Fibroblast of skin of right quadriceps (primary cell): ENCODE data around the gene OR10G8.
A peak's percentile ranks its signal among the peaks of the same experiment; 100 is the strongest.
"Not testable (repeated sequence)": the region's sequence is repeated elsewhere in the genome, so short reads cannot be mapped to it uniquely, and the experiment has no call there.

Experiments
- DNase-seq: peaks from one replicate; pipeline ENCODE4 v3.0.0-alpha.2; 2013

OR10G8 gene, protein sequence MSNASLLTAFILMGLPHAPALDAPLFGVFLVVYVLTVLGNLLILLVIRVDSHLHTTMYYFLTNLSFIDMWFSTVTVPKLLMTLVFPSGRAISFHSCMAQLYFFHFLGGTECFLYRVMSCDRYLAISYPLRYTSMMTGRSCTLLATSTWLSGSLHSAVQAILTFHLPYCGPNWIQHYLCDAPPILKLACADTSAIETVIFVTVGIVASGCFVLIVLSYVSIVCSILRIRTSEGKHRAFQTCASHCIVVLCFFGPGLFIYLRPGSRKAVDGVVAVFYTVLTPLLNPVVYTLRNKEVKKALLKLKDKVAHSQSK

GRCh38 chr11:124026498-124026897, at the start of gene OR10G8:
Gene OR10G8, plus strand, starts transcription at chr11:124026798. Its CDS starts 2,825 bp downstream, at chr11:124029623.
- no peak for DNase-seq

- DNase-seq: no peak
Measured at GRCh38 chr11:123977731-123978347, 48.8 kb upstream of the OR10G8 start, which contains the start of gene OR10S1. Gene OR10S1, minus strand, starts transcription at chr11:123977781. Its CDS starts 117 bp downstream, at chr11:123977664.

GRCh38 chr11:123979311-123979710, 47.3 kb upstream of the OR10G8 start:
- no peak for DNase-seq

GRCh38 chr11:123995119-123995518, 31.5 kb upstream of the OR10G8 start, which contains the start of gene OR10G6:
Gene OR10G6, minus strand, starts transcription at chr11:123995161. Its CDS starts 0 bp downstream, at chr11:123995161.
- DNase-seq: no peak

- no peak for DNase-seq
Measured at GRCh38 chr11:124012697-124013096, 13.9 kb upstream of the OR10G8 start, which contains the start of gene OR10G4. Gene OR10G4, plus strand, starts transcription at chr11:124012997. Its CDS starts 2,578 bp downstream, at chr11:124015575.

GRCh38 chr11:124015837-124016236, 10.8 kb upstream of the OR10G8 start:
- DNase-seq: not testable (repeated sequence)

DNA sequence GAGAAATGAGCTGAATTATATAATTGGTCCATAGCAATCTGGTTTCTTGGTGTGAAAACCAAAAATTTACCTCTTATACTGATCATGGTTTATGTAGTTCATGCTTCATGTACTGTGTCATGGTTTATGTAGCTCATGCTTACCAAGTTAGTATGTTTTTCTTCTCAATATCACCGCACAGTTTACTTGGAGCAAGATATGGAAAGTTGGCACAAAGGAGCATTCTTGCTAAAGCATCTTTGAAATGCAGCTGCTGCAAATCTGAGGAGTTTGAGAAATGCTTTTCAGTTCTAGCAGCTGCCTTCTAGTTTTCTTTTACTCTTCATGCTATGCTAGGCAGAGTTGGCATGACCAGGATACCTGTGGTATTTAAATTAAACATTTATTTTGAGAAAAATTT, 10.1 kb downstream of the OR10G8 start:
- no peak for DNase-seq

GRCh38 chr11:124039557-124039956, 13.0 kb downstream of the OR10G8 start:
- no peak for DNase-seq

DNA sequence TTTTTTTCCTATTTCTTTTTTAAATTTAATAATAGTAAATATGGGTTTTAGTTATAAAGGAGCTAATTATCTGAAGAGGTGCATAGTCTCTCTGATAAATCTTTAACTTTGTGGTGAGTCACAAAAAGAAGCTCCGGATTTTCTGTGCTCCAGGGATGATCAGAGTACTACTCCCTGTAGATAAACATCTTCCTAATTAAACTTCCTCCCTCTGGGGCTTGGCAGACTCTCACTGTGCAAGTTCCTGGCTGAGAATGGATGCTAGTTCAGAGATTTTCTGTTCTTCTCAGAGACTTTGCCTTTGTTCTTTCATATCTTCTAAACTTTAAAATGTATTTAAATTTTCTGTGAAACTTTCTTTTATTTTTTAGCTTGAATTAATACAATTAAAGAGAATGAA, 14.7 kb downstream of the OR10G8 start, which contains the start of gene OR10G7:
TSS of gene OR10G7 (minus strand) at position 72 of the 400 bp plus-strand sequence. CDS start 2,324 bp downstream, outside the sequence.
- DNase-seq: no peak

- DNase-seq: no peak
Measured at GRCh38 chr11:124043420-124043819, 16.8 kb downstream of the OR10G8 start.

DNA sequence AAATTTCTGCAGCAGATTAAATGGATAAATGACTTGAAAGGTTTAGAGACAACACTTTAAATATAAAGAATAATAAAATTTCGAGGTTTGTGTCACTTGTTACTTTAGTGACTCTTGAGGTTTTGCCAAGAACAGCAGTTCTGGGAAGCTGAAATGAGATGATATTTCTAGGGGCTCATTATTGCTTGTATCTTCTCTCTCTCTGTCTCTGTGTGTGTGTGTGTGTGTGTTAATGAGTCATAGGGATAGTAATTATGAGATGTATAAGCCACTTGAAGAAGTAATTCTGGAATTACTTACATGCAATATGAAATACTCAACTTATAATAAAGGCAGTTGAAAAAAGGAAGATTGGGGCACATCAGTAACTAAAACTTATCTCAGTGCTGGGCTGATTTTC, 24.1 kb downstream of the OR10G8 start:
- no peak for DNase-seq

- DNase-seq: no peak
Measured at GRCh38 chr11:124052966-124053365, 26.4 kb downstream of the OR10G8 start.

- DNase-seq: no peak
Measured at GRCh38 chr11:124068601-124069110, 42.1 kb downstream of the OR10G8 start.

GRCh38 chr11:124069429-124070401, 43.1 kb downstream of the OR10G8 start:
- peak; percentile 52 for DNase-seq

DNA sequence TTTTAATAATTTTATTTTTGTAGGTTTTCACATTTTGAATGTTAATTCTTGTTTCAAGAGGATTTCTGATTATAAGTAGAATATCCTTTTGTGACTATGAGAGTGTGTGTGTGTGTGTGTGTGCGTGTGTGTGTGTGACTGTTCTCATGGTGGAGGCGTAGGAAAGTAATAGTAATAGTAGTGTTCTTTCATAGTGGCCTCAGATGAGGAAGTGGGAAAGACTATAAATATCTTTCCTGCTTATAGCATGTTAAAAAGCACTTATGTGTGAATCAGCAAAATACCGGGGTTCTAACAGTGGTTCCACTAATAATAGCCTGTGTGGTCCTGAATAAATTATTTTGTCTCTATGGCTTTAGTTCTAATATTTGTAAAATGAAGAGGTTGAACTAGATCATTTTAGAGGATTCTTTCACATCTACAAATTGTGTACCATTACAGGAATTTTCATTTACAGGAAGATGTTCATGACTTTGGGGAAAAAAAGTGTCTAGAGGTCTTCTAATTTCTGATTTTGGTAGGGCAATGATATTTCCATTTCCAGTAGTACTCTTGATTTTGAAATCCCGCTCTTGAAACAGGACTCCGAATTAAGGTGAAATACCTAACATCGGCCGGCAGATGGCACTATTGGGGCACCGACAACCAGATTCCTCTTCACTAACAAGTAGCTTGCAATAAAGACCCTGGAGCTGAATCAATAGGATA, 44.5 kb downstream of the OR10G8 start:
- peak; percentile 61 for DNase-seq

DNA sequence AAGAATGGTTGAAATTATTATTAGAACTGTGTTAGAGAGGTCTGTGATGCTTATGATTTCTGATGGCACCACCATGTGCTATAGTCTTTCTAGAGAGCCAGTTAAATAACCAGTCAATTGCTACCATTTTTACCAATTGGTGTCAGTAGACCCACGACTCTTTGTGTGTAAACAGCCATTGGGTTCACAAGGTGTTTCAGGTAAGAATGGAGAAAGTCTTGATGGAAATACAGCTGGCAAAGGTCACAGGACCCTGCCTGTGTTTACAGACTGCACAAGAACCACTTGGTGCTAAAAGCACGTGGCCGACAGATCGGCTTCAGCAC, 45.0 kb downstream of the OR10G8 start:
- DNase-seq: no peak

DNA sequence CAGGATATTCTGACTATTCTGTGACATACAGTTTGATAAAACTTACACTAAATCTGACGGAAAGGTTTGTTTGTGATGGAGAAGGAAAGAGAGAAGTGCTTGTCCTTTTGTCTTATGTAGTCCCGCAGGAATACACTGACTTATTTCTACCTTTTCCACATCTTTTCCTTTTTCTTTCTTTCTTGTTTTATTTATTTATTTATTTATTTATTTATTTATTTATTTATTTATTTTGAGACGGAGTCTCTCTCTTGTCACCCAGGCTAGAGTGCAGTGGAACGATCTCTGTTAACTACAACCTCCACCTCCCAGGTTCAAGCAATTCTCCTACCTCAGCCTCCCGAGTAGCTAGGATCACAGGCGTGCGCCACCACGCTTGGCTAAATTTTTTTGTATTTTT, 45.5 kb downstream of the OR10G8 start:
- DNase-seq: no peak

- no peak for DNase-seq
Measured at GRCh38 chr11:124074554-124074953, 48.0 kb downstream of the OR10G8 start.

DNA sequence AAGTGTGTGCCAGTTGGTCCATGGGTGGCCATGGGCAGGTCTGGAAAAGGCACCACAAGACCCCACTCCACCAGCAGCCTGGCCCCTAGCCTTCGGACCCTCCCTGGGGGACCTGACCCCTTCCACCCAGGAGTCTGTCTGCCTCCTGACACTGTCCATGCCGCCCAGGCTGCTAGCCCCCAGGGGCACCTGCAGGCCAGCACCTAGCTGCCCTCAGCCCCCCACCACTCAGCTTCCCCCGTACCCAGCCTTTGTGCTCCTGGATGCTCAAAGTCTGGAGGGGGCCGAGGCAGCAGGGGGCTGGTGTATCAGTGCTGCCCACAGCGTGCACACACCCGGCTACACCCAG, 48.9 kb downstream of the OR10G8 start:
- DNase-seq: no peak

DNA sequence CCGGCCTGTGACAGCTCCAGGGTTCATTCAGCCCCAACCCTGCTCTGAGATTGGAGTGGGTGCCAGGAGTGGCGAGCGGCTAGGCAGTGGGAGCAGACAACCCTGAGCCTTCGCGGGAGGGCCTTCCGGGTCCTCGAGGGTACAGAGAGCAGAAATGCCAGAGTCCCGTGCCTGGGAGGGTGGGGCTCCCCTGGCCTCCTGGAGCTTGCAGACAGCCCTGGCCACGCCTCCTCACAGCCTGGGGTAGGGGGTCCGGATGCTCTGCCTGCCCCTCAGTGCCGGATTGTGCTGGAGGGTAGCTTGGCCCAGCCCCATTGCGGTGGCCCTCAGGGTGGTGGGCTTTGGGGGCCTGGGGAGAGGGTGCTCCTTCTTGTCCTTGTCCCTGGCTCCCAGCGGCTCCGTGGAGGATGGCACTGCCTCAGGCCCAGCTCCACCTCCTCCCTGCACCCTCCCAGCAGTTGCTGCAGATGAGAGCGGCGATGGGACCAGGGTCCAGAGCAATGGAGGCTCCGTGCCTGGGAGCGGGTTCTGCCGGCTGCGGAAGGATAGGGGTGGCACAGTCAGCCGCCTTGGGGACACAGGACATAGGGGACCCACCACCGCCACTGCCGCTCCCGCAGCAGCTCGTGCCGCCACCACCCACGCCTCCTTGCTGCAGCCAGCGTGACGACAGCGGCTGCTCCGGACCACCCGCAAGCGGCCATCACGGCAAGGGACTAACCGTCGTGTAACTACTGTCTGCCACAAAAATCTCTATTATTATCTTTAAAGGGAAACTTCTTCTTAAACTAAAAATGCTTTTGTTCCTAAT, 49.4 kb downstream of the OR10G8 start:
- no peak for DNase-seq

DNA sequence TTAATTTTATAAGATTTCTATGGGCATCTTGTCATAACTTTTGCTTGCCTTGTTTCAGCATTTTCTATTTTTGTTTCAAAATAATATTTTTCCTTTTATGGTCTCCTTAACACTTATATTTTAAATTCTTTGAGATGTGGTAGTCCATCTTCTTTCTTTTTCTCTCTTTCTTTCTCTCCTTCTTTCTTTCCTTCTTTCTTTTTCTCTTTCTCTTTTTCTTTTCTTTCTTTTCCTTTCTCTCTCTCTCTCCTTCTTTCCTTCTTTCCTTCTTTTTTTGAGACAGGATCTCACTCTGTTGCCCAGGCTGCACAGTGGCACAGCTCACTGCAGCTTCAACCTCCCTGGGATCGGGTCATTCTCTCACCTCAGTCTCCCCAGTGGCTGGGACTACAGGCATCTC, 50.7 kb downstream of the OR10G8 start:
- no peak for DNase-seq
